DND-41 (cell line): Measurements from ENCODE around the gene PRKCE.

Experiments
- CTCF ChIP-seq: IDR thresholded peaks from 2 replicates; pipeline ENCODE4 v1.5.1; 2012; ENCODE audit warnings: borderline replicate concordance, low read length, moderate library complexity, mild to moderate bottlenecking; ENCODE audit not compliant: poor library complexity, severe bottlenecking; ENCODE audit errors: extremely low read depth
- EZH2 ChIP-seq: IDR thresholded peaks from 3 replicates; pipeline ENCODE4 v1.6.1; 2012; ENCODE audit warnings: borderline replicate concordance, low read depth, mild to moderate bottlenecking, moderate library complexity, low read length, inconsistent platforms; ENCODE audit not compliant: severe bottlenecking

GRCh38 chr2:45786030-45786835 is 134.8 kb downstream of the PRKCE start:
- TF ChIP-seq CTCF = no peak
- no peak for TF ChIP-seq EZH2
